GM04503 (cell line): ENCODE data around the gene PC.

Experiments used
- DNase-seq: peaks from one replicate; pipeline ENCODE4 v3.0.0-alpha.2; 2012; ENCODE audit warnings: low read depth

PC gene

GRCh38 chr11:66951927-66952337 lies 6.3 kb downstream of the PC start:
- DNase-seq: no peak

DNA sequence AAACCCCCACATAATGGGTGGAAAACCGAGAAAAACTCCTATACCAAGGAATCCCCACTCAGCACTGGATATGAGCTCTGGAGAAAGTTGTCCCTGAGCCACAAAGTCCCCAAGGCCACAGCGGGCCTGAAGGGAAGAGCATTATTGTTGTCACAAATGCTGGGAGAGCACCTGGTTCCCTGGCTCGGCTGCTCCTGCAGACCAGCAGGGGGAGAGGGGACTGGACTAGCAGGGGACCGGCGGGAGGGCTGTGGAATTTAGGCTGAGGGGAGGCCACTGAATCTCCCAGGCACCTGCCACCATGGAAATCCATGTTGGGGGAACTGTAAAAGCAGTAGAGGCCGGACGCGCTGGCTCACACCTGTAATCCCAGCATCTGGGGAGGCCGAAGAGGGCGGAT lies 7.0 kb downstream of the PC start:
- no peak for DNase-seq

- no peak for DNase-seq
These were observed 8.1 kb downstream of the PC start for GRCh38 chr11:66950112-66950535.

- no peak for DNase-seq
These were observed 19.5 kb downstream of the PC start for GRCh38 chr11:66938582-66939135.

DNA sequence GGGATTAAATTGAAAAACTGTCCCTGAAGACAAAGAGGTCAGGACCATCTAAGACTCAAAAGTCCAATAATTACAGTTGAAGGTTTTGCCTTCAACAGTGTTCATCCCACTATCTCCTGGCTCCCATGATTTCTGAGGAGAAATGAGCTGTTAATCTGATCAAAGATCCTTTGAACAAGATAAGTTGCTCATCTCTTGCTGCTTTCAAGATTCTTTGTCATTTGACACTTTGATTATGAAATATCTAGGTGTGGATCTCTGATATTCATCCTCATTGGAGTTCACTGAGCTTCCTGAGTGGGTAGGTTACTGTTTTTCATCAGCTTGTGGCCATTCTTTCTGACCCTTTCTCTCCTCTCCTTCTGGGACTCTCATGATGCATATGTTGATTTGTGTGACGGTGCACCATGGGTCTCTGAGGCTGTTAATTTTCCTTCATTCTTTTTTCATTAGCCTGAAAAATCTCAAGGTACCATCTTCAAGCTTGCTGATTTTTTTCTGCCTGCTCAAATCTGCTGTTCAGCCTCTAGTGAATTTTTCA lies 20.9 kb downstream of the PC start:
- no peak for DNase-seq

DNA sequence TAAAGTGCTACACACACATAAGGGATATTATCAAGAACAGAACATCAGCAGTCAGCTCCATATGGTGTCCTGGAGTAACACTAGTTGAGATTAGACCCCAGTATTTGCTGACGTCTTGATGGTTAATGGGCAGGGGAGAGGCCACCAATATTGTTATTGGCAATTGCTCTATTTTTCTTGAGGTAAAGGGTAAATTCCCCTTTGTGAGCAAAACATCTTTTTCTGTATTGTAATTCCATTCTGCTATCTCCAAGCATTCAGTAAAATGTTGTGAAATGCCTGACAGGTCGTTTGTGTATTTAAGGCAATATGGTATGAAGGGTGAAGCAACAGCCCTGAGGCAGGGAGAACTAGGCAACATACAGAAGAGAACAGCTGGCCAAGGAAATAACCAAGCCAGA lies 21.9 kb downstream of the PC start:
- no peak for DNase-seq

DNA sequence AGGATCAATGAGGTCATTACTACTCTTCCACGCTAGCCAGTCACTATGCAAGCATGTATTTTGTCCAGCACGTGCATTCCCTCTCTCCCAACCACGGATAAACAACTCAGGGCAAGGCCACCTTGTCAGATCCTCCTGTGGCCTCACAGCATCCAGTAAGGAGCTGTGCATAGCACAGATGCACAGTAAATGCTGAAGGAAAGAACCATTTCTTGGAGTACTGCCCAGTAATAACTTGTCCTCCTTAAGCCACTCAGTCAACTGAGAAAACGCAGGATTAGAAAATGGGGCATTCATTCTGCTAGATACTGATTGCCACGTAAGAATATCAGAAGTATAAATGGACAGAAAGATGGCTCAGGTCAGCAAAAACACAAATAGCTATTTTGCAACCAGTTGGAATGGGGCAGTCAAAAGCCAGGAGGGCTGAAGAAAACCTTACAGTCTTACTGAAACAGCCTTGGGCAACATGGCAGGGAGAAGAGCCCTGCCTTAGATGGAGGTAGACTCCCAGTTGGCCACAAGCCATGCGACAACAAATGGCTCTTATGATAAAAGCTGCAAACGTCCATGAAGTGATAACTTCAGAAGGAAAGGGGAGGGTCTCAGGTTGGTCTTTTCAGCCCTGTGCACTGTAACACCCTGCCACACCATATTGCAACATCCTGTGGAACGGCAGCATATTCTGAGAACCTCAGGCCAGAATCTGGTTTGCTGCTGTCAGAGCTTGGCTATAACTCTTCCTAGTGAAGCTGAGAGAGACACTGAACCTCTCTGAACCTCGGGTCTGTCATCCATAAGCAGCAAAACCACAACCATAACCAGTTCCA lies 23.0 kb downstream of the PC start:
- DNase-seq: peak; percentile 65

GRCh38 chr11:66933531-66933930 lies 24.7 kb downstream of the PC start:
- no peak for DNase-seq

GRCh38 chr11:66932543-66932942 lies 25.6 kb downstream of the PC start:
- DNase-seq: no peak

DNA sequence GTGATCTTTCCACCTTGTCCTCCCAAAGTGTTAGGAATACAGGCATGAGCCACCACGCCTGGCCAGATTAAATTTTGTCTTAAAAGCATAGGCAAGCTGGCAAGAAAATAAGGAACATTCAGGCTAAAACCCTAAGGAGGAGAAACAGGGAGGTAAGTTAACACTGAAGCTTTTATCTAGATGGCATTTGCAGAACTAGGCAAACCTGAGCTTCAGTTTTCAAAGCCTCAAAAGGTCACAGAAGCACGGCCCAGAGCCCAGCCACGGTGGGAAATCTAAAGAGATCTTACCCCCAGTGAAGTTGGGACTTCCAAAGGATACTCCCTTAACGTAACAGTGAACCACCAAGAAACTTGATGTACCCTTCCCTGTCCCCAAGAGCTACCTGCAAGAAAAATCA lies 28.4 kb downstream of the PC start:
- DNase-seq: no peak

GRCh38 chr11:66924272-66924671 lies 33.9 kb downstream of the PC start:
- DNase-seq: no peak

GRCh38 chr11:66922551-66922950 lies 35.6 kb downstream of the PC start:
- no peak for DNase-seq

DNA sequence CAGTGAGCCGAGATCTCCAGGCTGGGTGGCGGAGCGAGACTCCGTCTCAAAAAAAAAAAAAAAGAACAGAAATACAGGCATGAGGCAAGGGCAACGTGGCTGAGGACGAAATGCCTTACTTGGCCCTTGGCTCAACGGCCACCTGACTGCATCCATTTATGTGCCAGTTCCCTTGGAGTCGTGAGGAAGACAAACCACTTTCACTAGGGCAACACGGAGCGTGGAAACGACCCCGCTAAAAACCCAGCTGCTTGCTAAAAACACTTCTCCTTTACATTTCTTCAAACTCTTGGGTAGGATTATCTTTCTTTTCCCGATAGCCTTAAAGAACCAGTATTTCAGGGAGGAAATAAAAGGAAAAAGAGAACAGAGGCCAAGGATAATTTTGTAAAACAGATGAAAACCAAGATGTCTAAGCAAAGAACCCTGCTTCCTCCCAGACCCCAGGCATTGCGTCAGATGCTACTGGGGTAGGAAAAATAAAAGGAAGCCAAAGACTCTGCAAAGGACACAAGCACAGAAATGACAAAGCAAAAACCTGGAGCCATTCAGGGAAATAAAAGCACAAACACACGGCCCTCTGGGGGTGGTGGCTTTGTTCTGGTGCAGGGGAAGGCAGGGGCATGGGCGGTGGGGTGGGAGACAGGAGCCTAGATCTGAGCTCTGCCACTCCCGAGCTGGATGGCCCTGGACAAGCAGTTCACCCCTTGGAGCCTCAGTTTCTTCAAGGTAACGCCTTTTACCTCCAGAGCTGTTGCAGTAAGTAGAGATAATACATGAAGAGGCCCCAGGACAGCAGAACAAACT lies 37.0 kb downstream of the PC start:
- DNase-seq: no peak

DNA sequence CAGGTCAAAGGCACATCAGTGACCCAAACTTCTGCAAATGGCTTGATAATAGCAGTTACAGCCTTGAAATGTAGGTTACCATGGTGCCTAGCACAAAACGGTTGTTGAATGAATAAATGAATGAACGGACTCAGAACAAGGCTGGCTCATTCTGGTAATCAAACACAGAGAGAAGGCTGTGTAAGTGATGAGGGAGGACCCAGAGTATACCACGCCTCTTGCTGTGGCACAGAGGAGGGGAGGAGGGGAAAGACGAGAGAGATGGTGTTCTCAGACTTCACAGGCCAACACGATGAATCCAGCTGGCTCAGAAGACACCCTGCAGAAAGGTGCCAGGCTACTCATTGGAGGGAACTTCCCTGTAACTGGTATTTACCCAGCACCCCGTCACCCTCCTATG lies 38.3 kb downstream of the PC start:
- no peak for DNase-seq

DNA sequence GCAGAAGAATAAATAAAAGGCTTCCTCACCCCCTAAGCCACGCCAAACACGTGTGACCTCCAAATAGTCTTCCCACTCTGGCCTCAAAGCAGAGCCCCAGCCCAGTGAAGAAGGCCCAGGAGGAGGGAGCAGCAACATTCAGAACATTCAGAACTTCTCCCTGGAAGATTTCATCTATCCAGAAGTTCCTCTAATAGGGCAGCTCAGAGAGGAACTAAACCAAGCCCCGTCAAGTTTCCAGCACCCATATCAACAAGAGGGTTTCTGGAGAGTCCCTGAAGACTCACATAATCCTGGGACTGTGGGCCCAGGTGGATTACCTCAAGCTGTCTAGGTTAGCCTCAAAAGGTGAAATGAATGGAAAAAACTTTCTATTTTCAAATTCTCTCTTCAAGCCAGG lies 39.4 kb downstream of the PC start:
- no peak for DNase-seq

- DNase-seq: no peak
These were observed 42.3 kb downstream of the PC start for GRCh38 chr11:66915866-66916265.

DNA sequence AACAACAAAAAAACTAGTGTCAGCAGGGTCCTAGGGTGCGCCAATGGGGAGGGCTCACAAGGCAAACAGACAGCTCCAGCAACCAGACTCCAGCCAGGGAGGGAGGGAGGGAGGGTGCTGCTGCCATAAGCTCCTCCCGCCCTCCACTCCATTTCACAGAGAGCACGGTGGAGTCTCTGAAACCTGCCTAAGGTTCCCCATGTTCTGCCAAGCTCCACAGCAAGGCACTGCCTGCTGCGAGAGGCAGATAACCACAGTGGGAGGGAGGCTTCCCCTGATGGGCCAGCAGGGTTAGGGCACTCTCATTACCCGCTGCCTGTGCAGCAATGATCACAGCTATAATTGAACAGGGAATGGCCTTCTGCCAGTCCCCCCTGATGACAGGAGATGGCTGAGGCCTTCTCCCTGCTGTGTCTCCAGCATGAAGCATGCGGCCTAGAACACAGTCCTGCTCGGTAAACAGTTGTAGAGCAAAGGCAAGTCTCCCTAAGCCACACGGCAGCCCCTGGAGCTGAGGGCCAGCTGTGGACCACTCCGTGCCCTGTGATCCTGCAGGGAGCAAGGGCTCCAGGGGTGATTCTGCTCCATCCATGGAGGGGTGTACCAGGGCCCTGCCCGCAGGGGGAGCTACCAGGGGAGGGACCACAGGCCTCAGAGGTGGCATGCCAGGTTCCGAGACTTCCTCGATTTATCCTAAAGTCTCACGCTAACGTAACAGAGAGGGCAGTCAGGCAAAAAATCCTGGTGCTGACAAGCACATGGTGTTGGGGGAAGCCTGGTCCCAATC lies 42.9 kb downstream of the PC start:
- DNase-seq: no peak

DNA sequence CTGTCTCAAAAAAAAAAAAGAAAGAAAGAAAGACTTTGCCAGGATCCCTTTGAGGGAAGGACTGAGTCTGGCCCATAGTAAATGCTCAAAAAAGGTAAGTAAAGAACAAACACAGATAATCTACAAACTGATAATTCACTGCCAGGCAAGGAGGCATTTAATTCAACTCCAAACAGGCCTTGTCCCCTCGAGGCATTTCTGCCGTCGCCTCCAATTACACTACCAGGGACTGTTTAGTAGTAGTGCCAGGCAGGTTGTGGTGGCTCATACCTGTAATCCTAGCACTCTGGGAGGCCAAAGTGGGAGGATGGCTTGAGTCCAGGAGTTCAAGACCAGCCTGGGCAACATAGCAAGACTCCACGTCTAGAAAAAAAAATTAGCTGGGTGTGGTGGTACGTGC lies 43.7 kb downstream of the PC start:
- DNase-seq: no peak

- no peak for DNase-seq
These were observed 45.3 kb downstream of the PC start for GRCh38 chr11:66912911-66913310.

- no peak for DNase-seq
These were observed 45.8 kb downstream of the PC start for GRCh38 chr11:66912361-66912760.

GRCh38 chr11:66910669-66911068 lies 47.5 kb downstream of the PC start:
- no peak for DNase-seq

- no peak for DNase-seq
These were observed 48.2 kb downstream of the PC start for GRCh38 chr11:66910016-66910415.
